ENCODE measurements around the gene TMEM164. TPM values are rescaled to one million over a fixed set of nuclear protein-coding genes. Genes with fewer than 3 reads are reported as not detected.

TMEM164 gene
- total and polyA plus RNA-seq, 2 of the 4 experiments (the other 2 are of a cell fraction) = 6.3 to 7.1 TPM

- no peak overlapping the region for H2BK20ac ChIP-seq (ENCODE audit: low read depth, low read length)
- in situ Hi-C loops (cut with MboI; ENCODE audit: low sequenced_read_pairs) (no loop called here), dilution Hi-C loops (cut with HindIII; ENCODE audit: low sequenced_read_pairs, unreplicated experiment) (no loop called here), intact Hi-C loops (cut with micrococcal nuclease) (no loop called here)
- H3K14ac ChIP-seq (replicated peaks; ENCODE audit: low read depth, low read length) = no peak overlapping the region
- no peaks in the 10 kb centered on the region for H3K9me3 ChIP-seq (ENCODE audit: control insufficient read depth, insufficient read depth, low read length)
- H4K5ac ChIP-seq (ENCODE audit: low read depth, low read length) = no peak overlapping the region
- no peak overlapping the region for H2AK5ac ChIP-seq (ENCODE audit: low read depth, low read length)
- 83% methylated on average over 1 of the region's 2 CpGs; no CpG with 5 or more reads in 1 of the 2 experiments for WGBS, 2 experiments (ENCODE audit: extremely low coverage in 2 of 2, insufficient read length in 1 of 2)
- H3K36me3 ChIP-seq (ENCODE audit: control insufficient read depth, insufficient read depth, low read length) = no peaks in the 10 kb centered on the region
- no peak for DNase-seq
- H3K27ac ChIP-seq (ENCODE audit: insufficient read depth, low read length) = no peak overlapping the region
- peaks cover 4% of the 10 kb centered on the region for H3K27me3 ChIP-seq (ENCODE audit: control insufficient read depth, insufficient read depth, low read length)
- ChIA-PET POLR2A (ENCODE audit: unreplicated experiment) (no interaction called here), CTCF (interaction anchor here (0.6 kb wide), 1 partner anchor 30 kb away, joined by 4 read pairs; no protein-coding TSS in a partner anchor)
- H2BK5ac ChIP-seq (ENCODE audit: low read depth, low read length, poor library complexity, severe bottlenecking) = no peak overlapping the region
- no peak overlapping the region for H3K9ac ChIP-seq (ENCODE audit: low read depth, low read length)
- H3K23ac ChIP-seq (ENCODE audit: low read depth, low read length) = no peak overlapping the region
- no peak overlapping the region for H2AK9ac ChIP-seq (replicated peaks; ENCODE audit: low read depth, low read length, poor library complexity)
- TF ChIP-seq SMC3 (IDR thresholded peaks at IDR 0.05; ENCODE audit: low read depth, low read length) = no peak
- no peak for TF ChIP-seq CTCF (conservative IDR thresholded peaks at IDR 0.05; ENCODE audit: low read depth, low read length)
- TF ChIP-seq MAZ (IDR thresholded peaks at IDR 0.05; ENCODE audit: borderline replicate concordance, low read depth, low read length) = no peak
- no peak for TF ChIP-seq RFX5 (IDR thresholded peaks at IDR 0.05; ENCODE audit: low read depth, low read length)
- no peak for TF ChIP-seq MXI1 (IDR thresholded peaks at IDR 0.05; ENCODE audit: borderline replicate concordance, low read depth, low read length)
- TF ChIP-seq USF2 (IDR thresholded peaks at IDR 0.05; ENCODE audit: low read depth, low read length) = no peak
- TF ChIP-seq ELK1 (IDR thresholded peaks at IDR 0.05; ENCODE audit: borderline replicate concordance, low read depth, low read length) = no peak
- H3K4me2 ChIP-seq (ENCODE audit: low read depth, low read length) = no peak overlapping the region
- no TSS peak for BruUV-seq (replicated peaks)
- H3K18ac ChIP-seq (ENCODE audit: low read depth, low read length) = no peak overlapping the region
- no peak overlapping the region for H2AFZ ChIP-seq (replicated peaks; ENCODE audit: low read length, poor library complexity)
- no peak overlapping the region for H3K4ac ChIP-seq (ENCODE audit: low read depth, low read length)
- H4K8ac ChIP-seq (ENCODE audit: low read depth in 2 of 2, low read length in 2 of 2) = no peak overlapping the region
- H3K79me1 ChIP-seq (ENCODE audit: low read depth in 1 of 2, low read length in 2 of 2) = no peaks in the 10 kb centered on the region
- H3K9me1 ChIP-seq (ENCODE audit: insufficient read depth, low read length) = peaks cover 4% of the 10 kb centered on the region; the same call in 1 of the 2 replicates
- H3K56ac ChIP-seq (ENCODE audit: extremely low read depth, insufficient read depth, low read length) = no peak overlapping the region
- H4K20me1 ChIP-seq (ENCODE audit: insufficient read depth, low read length) = no peaks in the 10 kb centered on the region
- H4K91ac ChIP-seq (ENCODE audit: insufficient read depth, low read depth, low read length) = no peak overlapping the region
- H2BK120ac ChIP-seq (ENCODE audit: low read depth, low read length) = no peak overlapping the region
- no peak overlapping the region for H3K4me3 ChIP-seq (ENCODE audit: insufficient read depth, low read depth, low read length)
- ATAC-seq (ENCODE audit: low read depth) = no peak
- H2BK15ac ChIP-seq (ENCODE audit: low read depth, low read length) = no peak overlapping the region
- no peaks in the 10 kb centered on the region; the same call in 1 of the 2 replicates for H3K4me1 ChIP-seq (ENCODE audit: control insufficient read depth, insufficient read depth, low read length)
These were observed 39.1 kb downstream of the TMEM164 start for GRCh38 chrX:110041980-110042379.

All from IMR-90 (cell line).